Neuronal stem cell (in vitro differentiated cells): ENCODE results near the gene SRBD1.

Experiments
- DNase-seq: peaks from one replicate; pipeline ENCODE4 v3.0.0-alpha.2; 2013; ENCODE audit warnings: low spot score
- H2AFZ ChIP-seq: one replicate; pipeline ENCODE4 v1.6.1; 2013; ENCODE audit warnings: mild to moderate bottlenecking, low read length, inconsistent platforms
- H2AK5ac ChIP-seq: 2 replicates; pipeline ENCODE4 v1.6.1; 2013; ENCODE audit warnings: low read depth, mild to moderate bottlenecking, inconsistent platforms, low read length, moderate library complexity, mixed read lengths
- H2BK120ac ChIP-seq: 2 replicates; pipeline ENCODE4 v1.6.1; 2013; ENCODE audit warnings: low read depth, mild to moderate bottlenecking, inconsistent platforms, low read length, moderate library complexity, mixed read lengths
- H2BK12ac ChIP-seq: one replicate; pipeline ENCODE4 v1.6.1; 2013; ENCODE audit warnings: low read length, inconsistent platforms
- H2BK15ac ChIP-seq: 2 replicates; pipeline ENCODE4 v1.6.1; 2013; ENCODE audit warnings: mild to moderate bottlenecking, low read length, inconsistent platforms, mixed read lengths
- H2BK5ac ChIP-seq: one replicate; pipeline ENCODE4 v1.6.1; 2013; ENCODE audit warnings: inconsistent platforms, mild to moderate bottlenecking, low read length, moderate library complexity
- H3K14ac ChIP-seq: one replicate; pipeline ENCODE4 v1.6.1; 2013; ENCODE audit warnings: low read length, inconsistent platforms
- H3K18ac ChIP-seq: 2 replicates; pipeline ENCODE4 v1.6.1; 2013; ENCODE audit warnings: low read length, inconsistent platforms
- H3K23ac ChIP-seq: 2 replicates; pipeline ENCODE4 v1.6.1; 2013; ENCODE audit warnings: low read depth, mild to moderate bottlenecking, mixed read lengths, low read length, inconsistent platforms; ENCODE audit not compliant: poor library complexity
- H3K27ac ChIP-seq: replicated peaks from 3 replicates; pipeline ENCODE4 v1.5.1; 2013; ENCODE audit warnings: low read length, inconsistent platforms
- H3K27me3 ChIP-seq, 3 experiments: 2 replicates each; pipeline ENCODE4 v1.6.1; 2013; ENCODE audit warnings: low read length in 3 of 3, mild to moderate bottlenecking in 2 of 3, inconsistent platforms in 1 of 3, low read depth in 1 of 3, mixed read lengths in 1 of 3, moderate library complexity in 1 of 3; ENCODE audit not compliant: control insufficient read depth in 3 of 3, insufficient read depth in 3 of 3
- H3K36me3 ChIP-seq, 2 donors: replicated peaks in 1 of 2; 2 replicates each; pipeline ENCODE4 v1.6.1; 2013; ENCODE audit warnings: low read length in 2 of 2; ENCODE audit not compliant: control insufficient read depth in 2 of 2, insufficient read depth in 2 of 2
- H3K4ac ChIP-seq: 2 replicates; pipeline ENCODE4 v1.6.1; 2013; ENCODE audit warnings: inconsistent platforms, mild to moderate bottlenecking, low read length, moderate library complexity
- H3K4me1 ChIP-seq, 2 donors: 1 replicate in 1 of 2; 2 replicates in 1 of 2; pipeline ENCODE4 v1.6.1; 2013; ENCODE audit warnings: low read length in 2 of 2, low read depth in 1 of 2; ENCODE audit not compliant: control insufficient read depth in 2 of 2, insufficient read depth in 1 of 2
- H3K4me2 ChIP-seq: one replicate; pipeline ENCODE4 v1.6.1; 2013; ENCODE audit warnings: mild to moderate bottlenecking, low read length, inconsistent platforms; ENCODE audit not compliant: insufficient read depth, poor library complexity, severe bottlenecking
- H3K4me3 ChIP-seq, 2 donors: 2 replicates each; pipeline ENCODE4 v1.5.1; 2013; ENCODE audit warnings: low read length in 2 of 2, mild to moderate bottlenecking in 2 of 2, inconsistent platforms in 1 of 2, moderate library complexity in 1 of 2
- H3K79me1 ChIP-seq: one replicate; pipeline ENCODE4 v1.6.1; 2013; ENCODE audit warnings: low read depth, mild to moderate bottlenecking, inconsistent platforms, low read length, moderate library complexity
- H3K9ac ChIP-seq: one replicate; pipeline ENCODE4 v1.6.1; 2013; ENCODE audit warnings: mild to moderate bottlenecking, low read depth, low read length, inconsistent platforms; ENCODE audit not compliant: poor library complexity
- H3K9me3 ChIP-seq, 2 donors: replicated peaks in 1 of 2; 2 replicates each; pipeline versions ENCODE3 to v1.6.1; 2013; ENCODE audit warnings: low read length in 2 of 2, mild to moderate bottlenecking in 2 of 2, inconsistent platforms in 1 of 2, low read depth in 1 of 2, mixed read lengths in 1 of 2, moderate library complexity in 1 of 2; ENCODE audit not compliant: control insufficient read depth in 2 of 2, insufficient read depth in 1 of 2
- H4K8ac ChIP-seq: one replicate; pipeline ENCODE4 v1.6.1; 2013; ENCODE audit warnings: low read depth, mild to moderate bottlenecking, inconsistent platforms, low read length, moderate library complexity
- H4K91ac ChIP-seq: one replicate; pipeline ENCODE4 v1.6.1; 2013; ENCODE audit warnings: low read length, low read depth, mild to moderate bottlenecking, inconsistent platforms; ENCODE audit not compliant: poor library complexity
- WGBS, 2 donors: extraction: QIAGEN DNeasy Blood & Tissue Kit; methylation state at CpG; one replicate each; pipeline ENCODE4 v1.1.7; 2013; ENCODE audit warnings: missing lambda C conversion rate in 2 of 2, mixed read lengths in 1 of 2; ENCODE audit not compliant: insufficient read length in 2 of 2, insufficient replicate concordance in 1 of 2; ENCODE audit errors: extremely low coverage in 2 of 2; 5-methylcytosine and 5-hydroxymethylcytosine counted together

SRBD1 gene

DNA sequence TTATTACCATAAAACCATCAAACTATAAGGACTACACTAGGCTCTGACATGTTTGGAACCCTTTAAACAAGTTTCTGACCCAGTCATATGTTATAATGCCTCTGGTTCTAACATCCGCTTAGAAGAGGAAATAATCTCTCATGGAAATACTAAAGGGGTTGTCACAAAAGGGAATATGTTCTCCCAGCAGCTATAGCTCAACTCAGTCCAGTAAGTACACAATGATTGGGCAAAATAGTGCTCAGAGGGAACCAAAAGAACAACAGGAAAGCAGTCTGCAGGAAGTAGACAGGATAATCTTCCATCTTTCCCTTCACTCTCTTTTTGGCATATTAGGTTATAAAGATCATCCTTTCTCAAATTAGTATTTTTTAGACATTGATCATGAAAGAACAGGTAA, 4.3 kb downstream of the SRBD1 start:
- Histone ChIP-seq H3K9ac (no peak overlapping the region), H3K23ac (no peak overlapping the region), H3K4ac (no peak overlapping the region), H3K4me3 (no peak overlapping the region), H3K27ac (no peak overlapping the region), H3K9me3 (no peaks in the 10 kb centered on the region), H4K91ac (no peak overlapping the region), H3K79me1 (no peaks in the 10 kb centered on the region), H2BK5ac (no peak overlapping the region), H3K4me1 (peaks cover 0 to 3% of the 10 kb centered on the region in 2 donors), H2AFZ (no peak overlapping the region), H3K27me3 (no peaks in the 10 kb centered on the region), H2BK12ac (no peak overlapping the region), H2BK15ac (no peak overlapping the region), H3K4me2 (no peak overlapping the region), H3K36me3 (peaks cover 5 to 30% of the 10 kb centered on the region in 2 donors), H4K8ac (no peak overlapping the region), H3K18ac (no peak overlapping the region), H2BK120ac (no peak overlapping the region), H3K14ac (no peak overlapping the region), H2AK5ac (no peak overlapping the region)
- WGBS, 2 donors = no CpG with 5 or more reads among the region's 1 CpG
- DNase-seq = no peak

DNA sequence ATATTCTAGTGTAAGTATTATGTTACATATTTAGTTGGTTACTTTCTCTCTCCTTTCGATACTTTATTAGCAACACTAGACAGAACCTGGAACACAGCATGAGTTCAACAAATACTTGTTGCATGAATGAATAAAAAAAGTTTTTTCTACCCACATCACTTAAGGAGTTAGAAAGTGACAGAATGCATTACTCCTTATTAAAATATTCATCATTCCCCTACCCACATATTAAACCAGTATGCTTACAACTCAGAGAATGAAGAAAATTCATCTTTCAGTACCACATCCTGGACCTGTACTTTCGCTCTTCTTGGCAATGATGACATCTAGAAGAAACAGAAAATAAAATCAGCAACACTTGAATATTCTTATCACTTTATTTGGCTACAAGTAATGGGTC, 6.0 kb downstream of the SRBD1 start:
- H3K9ac ChIP-seq = no peak overlapping the region
- no peak overlapping the region for H2BK15ac ChIP-seq
- no peaks in the 10 kb centered on the region for H3K27me3 ChIP-seq
- no peak overlapping the region for H2AK5ac ChIP-seq
- no CpG with 5 or more reads among the region's 2 CpGs for WGBS, 2 donors
- no peak for DNase-seq
- H3K4me2 ChIP-seq = no peak overlapping the region
- H2BK5ac ChIP-seq = no peak overlapping the region
- H3K18ac ChIP-seq = no peak overlapping the region
- no peak overlapping the region for H3K14ac ChIP-seq
- no peaks in the 10 kb centered on the region for H3K79me1 ChIP-seq
- peaks cover 0 to 3% of the 10 kb centered on the region in 2 donors for H3K4me1 ChIP-seq
- no peak overlapping the region for H3K4me3 ChIP-seq
- H3K23ac ChIP-seq = no peak overlapping the region
- H4K91ac ChIP-seq = no peak overlapping the region
- no peak overlapping the region for H2BK120ac ChIP-seq
- peaks cover 11 to 47% of the 10 kb centered on the region in 2 donors for H3K36me3 ChIP-seq
- no peak overlapping the region for H2AFZ ChIP-seq
- no peaks in the 10 kb centered on the region for H3K9me3 ChIP-seq
- H4K8ac ChIP-seq = no peak overlapping the region
- no peak overlapping the region for H2BK12ac ChIP-seq
- H3K27ac ChIP-seq = no peak overlapping the region
- no peak overlapping the region for H3K4ac ChIP-seq

DNA sequence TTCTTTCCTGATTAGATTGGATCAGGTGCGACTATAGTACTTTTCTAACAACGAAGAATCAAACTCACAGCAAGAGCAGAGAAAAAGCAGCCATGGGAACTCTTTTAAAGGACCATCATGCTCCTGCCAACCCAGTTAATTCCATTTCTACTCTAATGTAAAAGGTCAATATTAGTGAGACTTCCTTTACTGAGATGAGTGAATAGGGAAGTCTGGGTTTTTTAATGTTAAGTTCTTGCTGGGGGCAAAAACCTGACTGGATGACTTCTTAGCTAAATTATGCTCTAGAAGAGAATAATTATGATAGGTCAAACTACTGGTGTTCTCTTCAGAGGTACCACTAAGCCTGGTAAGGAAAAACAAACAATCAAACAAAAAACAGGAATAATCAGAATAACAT, 8.4 kb downstream of the SRBD1 start:
- Histone ChIP-seq H3K79me1 (no peaks in the 10 kb centered on the region), H2BK15ac (no peak overlapping the region), H3K27me3 (no peaks in the 10 kb centered on the region), H3K18ac (no peak overlapping the region), H3K27ac (no peak overlapping the region), H3K9me3 (no peaks in the 10 kb centered on the region), H3K4me3 (no peak overlapping the region), H3K4ac (no peak overlapping the region), H3K9ac (no peak overlapping the region), H3K36me3 (peaks cover 19 to 71% of the 10 kb centered on the region in 2 donors), H4K8ac (no peak overlapping the region), H2AK5ac (no peak overlapping the region), H3K4me1 (peaks cover 0 to 2% of the 10 kb centered on the region in 2 donors), H2BK5ac (no peak overlapping the region), H3K4me2 (no peak overlapping the region), H3K14ac (no peak overlapping the region), H2AFZ (no peak overlapping the region), H4K91ac (no peak overlapping the region), H2BK120ac (no peak overlapping the region), H3K23ac (no peak overlapping the region), H2BK12ac (no peak overlapping the region)
- DNase-seq = no peak
- WGBS, 2 donors = no CpG with 5 or more reads among the region's 2 CpGs

DNA sequence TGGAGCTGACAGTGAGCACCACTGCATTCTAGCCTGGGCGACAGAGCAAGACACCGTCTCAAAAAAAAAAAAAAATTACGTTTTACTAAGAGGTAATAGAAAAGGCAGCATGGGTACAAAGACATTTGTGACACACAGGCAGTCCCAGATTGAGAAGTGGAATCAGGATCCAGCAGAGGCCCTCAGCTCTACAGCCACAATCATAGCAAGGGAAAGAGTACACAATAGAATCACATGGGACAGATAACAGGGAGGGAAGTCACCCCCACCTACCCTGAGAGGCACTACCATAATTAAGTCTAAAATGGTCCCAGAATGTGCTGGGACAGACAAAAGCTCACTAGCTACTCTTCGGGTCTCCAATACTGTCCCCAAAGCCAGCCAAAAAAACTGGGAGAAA, 12.5 kb downstream of the SRBD1 start:
- Histone ChIP-seq H3K27me3 (no peaks in the 10 kb centered on the region), H2BK12ac (no peak overlapping the region), H3K14ac (no peak overlapping the region), H3K4ac (no peak overlapping the region), H3K79me1 (peaks cover 2% of the 10 kb centered on the region), H2AFZ (no peak overlapping the region), H3K18ac (no peak overlapping the region), H3K36me3 (peaks cover 15 to 93% of the 10 kb centered on the region in 2 donors), H2BK120ac (no peak overlapping the region), H2AK5ac (no peak overlapping the region), H3K4me1 (peaks cover 0 to 2% of the 10 kb centered on the region in 2 donors), H2BK5ac (no peak overlapping the region), H3K4me2 (no peak overlapping the region), H3K27ac (no peak overlapping the region), H3K23ac (no peak overlapping the region), H2BK15ac (no peak overlapping the region), H3K9me3 (no peaks in the 10 kb centered on the region), H4K8ac (no peak overlapping the region), H4K91ac (no peak overlapping the region), H3K9ac (no peak overlapping the region), H3K4me3 (no peak overlapping the region)
- no peak for DNase-seq
- WGBS, 2 donors = no CpG with 5 or more reads among the region's 4 CpGs
